Common myeloid progenitor, CD34-positive (primary cell): ENCODE measurements around the gene CYS1.
"Not testable (repeated sequence)": the region's sequence is repeated elsewhere in the genome, so short reads cannot be mapped to it uniquely, and the experiment has no call there.

Source experiments
- CTCF ChIA-PET: fragments of 350-600 bp; sonication (Branson Sonifier 250); formaldehyde crosslinking; loops from one replicate; lab custom pipeline; 2021; ENCODE audit warnings: antibody characterized with exemption; lab: Charles Lee
- POLR2A ChIA-PET: fragments of 350-600 bp; sonication (Branson Sonifier 250); formaldehyde crosslinking; loops from one replicate; lab custom pipeline; 2021; ENCODE audit warnings: antibody characterized with exemption; lab: Charles Lee
- DNase-seq, 3 donors: peaks; one replicate each; pipeline versions ENCODE4 v3.0.0 to v3.0.0-alpha.2; 2013
- H3K27ac ChIP-seq, 2 experiments: 1 replicate in 1 of 2; 2 replicates in 1 of 2; pipeline ENCODE4 v1.7.0; 2013; ENCODE audit warnings: inconsistent platforms in 2 of 2, low read length in 2 of 2, mild to moderate bottlenecking in 2 of 2, low read depth in 1 of 2, moderate library complexity in 1 of 2; ENCODE audit not compliant: severe bottlenecking in 2 of 2, insufficient read depth in 1 of 2, poor library complexity in 1 of 2
- H3K27me3 ChIP-seq, 5 experiments: replicated peaks in 2 of 5; 1 replicate in 3 of 5; 2 replicates in 2 of 5; pipeline versions ENCODE4 v1.6.1 to v1.7.0; 2013; ENCODE audit warnings: low read length in 4 of 5, mild to moderate bottlenecking in 2 of 5, moderate library complexity in 2 of 5, inconsistent platforms in 1 of 5; ENCODE audit not compliant: insufficient read depth in 5 of 5, control insufficient read depth in 4 of 5
- H3K36me3 ChIP-seq, 4 experiments: 1 replicate in 2 of 4; 2 replicates in 2 of 4; pipeline versions ENCODE4 v1.6.1 to v1.7.0; 2013; ENCODE audit warnings: low read length in 3 of 4, control low read depth in 1 of 4, mild to moderate bottlenecking in 1 of 4; ENCODE audit not compliant: control insufficient read depth in 4 of 4, insufficient read depth in 4 of 4
- H3K4me1 ChIP-seq, 4 experiments: 1 replicate in 3 of 4; 2 replicates in 1 of 4; pipeline versions ENCODE4 v1.6.1 to v1.7.1; 2013; ENCODE audit warnings: low read length in 3 of 4, mild to moderate bottlenecking in 3 of 4, control low read depth in 1 of 4, inconsistent platforms in 1 of 4, moderate library complexity in 1 of 4; ENCODE audit not compliant: control insufficient read depth in 4 of 4, insufficient read depth in 4 of 4; ENCODE audit errors: control extremely low read depth in 1 of 4
- H3K4me3 ChIP-seq, 7 experiments: 1 replicate in 4 of 7; 2 replicates in 3 of 7; pipeline versions ENCODE4 v1.5.1 to v1.7.0; 2013; ENCODE audit warnings: mild to moderate bottlenecking in 7 of 7, low read length in 6 of 7, moderate library complexity in 6 of 7, inconsistent platforms in 2 of 7, low read depth in 2 of 7, control low read depth in 1 of 7; ENCODE audit not compliant: insufficient read depth in 4 of 7, control insufficient read depth in 1 of 7; ENCODE audit errors: extremely low read depth in 1 of 7
- H3K9me3 ChIP-seq, 5 experiments: 1 replicate in 4 of 5; 2 replicates in 1 of 5; pipeline versions ENCODE4 v1.6.1 to v1.7.1; 2013; ENCODE audit warnings: low read length in 4 of 5, mild to moderate bottlenecking in 2 of 5, inconsistent platforms in 1 of 5, low read depth in 1 of 5, moderate library complexity in 1 of 5; ENCODE audit not compliant: control insufficient read depth in 4 of 5, insufficient read depth in 2 of 5; ENCODE audit errors: control extremely low read depth in 1 of 5
- WGBS: methylation state at CpG from one replicate; pipeline ENCODE4 v1.1.5; 2013; ENCODE audit not compliant: insufficient coverage; 5-methylcytosine and 5-hydroxymethylcytosine counted together

CYS1 gene

GRCh38 chr2:10109311-10109710 lies 29.1 kb upstream of the CYS1 start:
- peaks cover 0 to 3% (median 0%) of the 10 kb centered on the region in 5 experiments for H3K9me3 ChIP-seq
- no peak for DNase-seq
- no peaks in the 10 kb centered on the region for H3K4me1 ChIP-seq
- no peak overlapping the region for H3K4me3 ChIP-seq
- H3K27ac ChIP-seq: no peak overlapping the region
- POLR2A ChIA-PET: no interaction called here
- H3K27me3 ChIP-seq: no peaks in the 10 kb centered on the region
- no peaks in the 10 kb centered on the region for H3K36me3 ChIP-seq
- CTCF ChIA-PET: interaction anchor here (1.1 kb wide), 1 partner anchor 10 kb away, joined by 3 read pairs; no protein-coding TSS in a partner anchor

- DNase-seq, POLR2A ChIA-PET, H3K27me3 ChIP-seq, H3K36me3 ChIP-seq, H3K4me3 ChIP-seq, H3K9me3 ChIP-seq, H3K27ac ChIP-seq, H3K4me1 ChIP-seq: not testable (repeated sequence)
- CTCF ChIA-PET: interaction anchor here (1.3 to 1.4 kb wide), 2 partner anchors 10 to 32 kb away, joined by 4 to 5 read pairs; no protein-coding TSS in a partner anchor
Observed at GRCh38 chr2:10104906-10105305, 24.7 kb upstream of the CYS1 start.

- no peak overlapping the region for H3K27ac ChIP-seq
- no peak overlapping the region for H3K4me3 ChIP-seq
- H3K4me1 ChIP-seq: no peaks in the 10 kb centered on the region
- WGBS: 96% methylated on average over 4 of the region's 6 CpGs
- POLR2A ChIA-PET: no interaction called here
- DNase-seq: no peak
- CTCF ChIA-PET: interaction anchor here (1.0 to 1.1 kb wide), 2 partner anchors 30 to 118 kb away, joined by 3 to 4 read pairs; no protein-coding TSS in a partner anchor
- H3K27me3 ChIP-seq: peaks cover 0 to 2% (median 0%) of the 10 kb centered on the region in 5 experiments
- peaks cover 0 to 3% (median 0%) of the 10 kb centered on the region in 5 experiments for H3K9me3 ChIP-seq
- no peaks in the 10 kb centered on the region for H3K36me3 ChIP-seq
Observed at GRCh38 chr2:10103179-10103578, 23.0 kb upstream of the CYS1 start.

GRCh38 chr2:10101491-10101890 lies 21.3 kb upstream of the CYS1 start:
- no peaks in the 10 kb centered on the region for H3K4me1 ChIP-seq
- H3K27ac ChIP-seq: no peak overlapping the region
- H3K9me3 ChIP-seq: no peaks in the 10 kb centered on the region
- CTCF ChIA-PET: interaction anchor here (1.2 to 2.0 kb wide), 3 partner anchors 10 to 30 kb away, joined by 3 to 19 read pairs (median 4); no protein-coding TSS in a partner anchor
- no peak overlapping the region for H3K4me3 ChIP-seq
- peaks cover 0 to 2% (median 0%) of the 10 kb centered on the region in 5 experiments for H3K27me3 ChIP-seq
- no peaks in the 10 kb centered on the region for H3K36me3 ChIP-seq
- WGBS: 67% methylated on average over 2 of the region's 7 CpGs
- POLR2A ChIA-PET: no interaction called here
- no peak for DNase-seq

GRCh38 chr2:10097352-10098148 lies 17.3 kb upstream of the CYS1 start:
- ChIA-PET CTCF (interaction anchor here (0.5 to 5.7 kb wide), 10 partner anchors 9 to 349 kb away, joined by 3 to 91 read pairs (median 4); no protein-coding TSS in a partner anchor), POLR2A (interaction anchor here (1.1 kb wide), 1 partner anchor 51 kb away, joined by 3 read pairs; no protein-coding TSS in a partner anchor)
- peaks cover 0 to under 1% (median 0%) of the 10 kb centered on the region in 5 experiments for H3K9me3 ChIP-seq
- H3K4me1 ChIP-seq: no peaks in the 10 kb centered on the region
- H3K36me3 ChIP-seq: no peaks in the 10 kb centered on the region
- H3K27ac ChIP-seq: no peak overlapping the region
- peak in 1 of 3 donors; percentile 20 for DNase-seq
- H3K4me3 ChIP-seq: no peak overlapping the region
- H3K27me3 ChIP-seq: peaks cover 0 to 20% (median 6%) of the 10 kb centered on the region in 5 experiments
- WGBS: 35% methylated on average over 11 of the region's 16 CpGs

GRCh38 chr2:10096641-10097040 lies 16.4 kb upstream of the CYS1 start:
- H3K27ac ChIP-seq: no peak overlapping the region
- no peak for DNase-seq
- H3K4me3 ChIP-seq: no peak overlapping the region
- CTCF ChIA-PET: interaction anchor here (0.5 to 5.7 kb wide), 11 partner anchors 9 to 350 kb away, joined by 3 to 91 read pairs (median 4); no protein-coding TSS in a partner anchor
- POLR2A ChIA-PET: interaction anchor here (1.1 kb wide), 1 partner anchor 50 kb away, joined by 3 read pairs; no protein-coding TSS in a partner anchor
- H3K9me3 ChIP-seq: peaks cover 0 to 5% (median 0%) of the 10 kb centered on the region in 5 experiments
- peaks cover 0 to under 1% (median under 1%) of the 10 kb centered on the region in 4 experiments for H3K4me1 ChIP-seq
- peaks cover 0 to 28% (median 8%) of the 10 kb centered on the region in 5 experiments for H3K27me3 ChIP-seq
- WGBS: 96% methylated on average over 10 of the region's 10 CpGs
- H3K36me3 ChIP-seq: no peaks in the 10 kb centered on the region

- POLR2A ChIA-PET: no interaction called here
- H3K4me1 ChIP-seq: peaks cover 0 to 8% (median 6%) of the 10 kb centered on the region in 4 experiments
Observed at GRCh38 chr2:10095175-10095574, 15.0 kb upstream of the CYS1 start.

More at GRCh38 chr2:10095175-10095574, 15.0 kb upstream of the CYS1 start:
- H3K36me3 ChIP-seq: no peaks in the 10 kb centered on the region
- CTCF ChIA-PET: interaction anchor here (1.0 to 5.7 kb wide), 3 partner anchors 9 to 24 kb away, joined by 4 to 91 read pairs (median 5); no protein-coding TSS in a partner anchor
- DNase-seq: no peak
- no peak overlapping the region for H3K4me3 ChIP-seq
- WGBS: 93% methylated on average over 9 of the region's 9 CpGs
- no peak overlapping the region for H3K27ac ChIP-seq
- H3K9me3 ChIP-seq: peaks cover 0 to 5% (median 0%) of the 10 kb centered on the region in 5 experiments
- H3K27me3 ChIP-seq: peaks cover 0 to 35% (median 8%) of the 10 kb centered on the region in 5 experiments
